ENCODE results near the gene ASZ1.

Gene ASZ1

GRCh38 chr7:117364339-117365080 is 62.8 kb downstream of the ASZ1 start:
- no peak for TF ChIP-seq CTCF (IDR thresholded peaks at IDR 0.05; ENCODE audit: low read depth, low read length)
- no peak for DNase-seq (ENCODE audit: extremely low read depth, low read depth)

GRCh38 chr7:117362294-117362888 is 64.9 kb downstream of the ASZ1 start:
- TF ChIP-seq CTCF (IDR thresholded peaks at IDR 0.05; ENCODE audit: low read depth, low read length) = no peak
- no peak for DNase-seq (ENCODE audit: extremely low read depth, low read depth)

DNA sequence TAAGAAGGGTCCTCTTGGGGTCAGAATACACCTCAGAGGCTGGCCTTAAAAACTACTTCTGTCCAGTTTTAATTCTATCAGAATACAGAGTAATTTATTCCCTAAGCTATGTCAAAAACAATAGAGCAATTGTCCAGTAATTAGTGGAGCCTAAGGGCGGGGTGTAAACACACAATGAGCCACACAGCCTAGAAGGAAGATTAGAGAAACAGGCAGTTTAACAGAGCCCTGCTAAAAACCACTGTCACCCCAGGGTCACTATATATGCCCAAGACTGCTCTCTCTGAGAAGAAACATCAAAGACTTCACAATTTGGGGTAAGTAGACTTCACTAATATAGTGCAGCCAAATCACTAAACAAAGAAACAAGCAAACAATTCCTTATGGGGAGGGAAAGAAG is 77.3 kb downstream of the ASZ1 start:
- TF ChIP-seq CTCF (IDR thresholded peaks at IDR 0.05; ENCODE audit: low read depth, low read length) = no peak
- DNase-seq (ENCODE audit: extremely low read depth, low read depth) = no peak

DNA sequence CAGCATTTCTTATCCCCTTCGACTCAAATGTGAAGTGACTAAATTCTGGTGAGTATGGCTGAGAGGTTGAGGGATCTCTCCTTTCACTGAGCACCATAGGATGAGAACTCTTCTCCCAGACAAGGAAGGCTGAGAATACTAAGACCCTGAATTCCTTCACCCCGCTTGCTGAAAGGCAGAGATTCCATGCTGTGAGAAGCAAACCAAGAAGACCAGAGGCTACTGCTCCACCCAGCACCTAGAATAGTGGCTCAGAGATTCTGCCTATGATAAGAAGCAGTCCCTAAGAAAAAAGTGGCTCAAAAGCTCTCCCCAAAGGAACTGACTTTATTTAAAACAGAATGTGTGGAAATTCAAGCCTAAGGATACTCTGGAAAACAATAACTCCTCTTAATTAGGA is 77.7 kb downstream of the ASZ1 start:
- TF ChIP-seq CTCF (IDR thresholded peaks at IDR 0.05; ENCODE audit: low read depth, low read length) = no peak

DNA sequence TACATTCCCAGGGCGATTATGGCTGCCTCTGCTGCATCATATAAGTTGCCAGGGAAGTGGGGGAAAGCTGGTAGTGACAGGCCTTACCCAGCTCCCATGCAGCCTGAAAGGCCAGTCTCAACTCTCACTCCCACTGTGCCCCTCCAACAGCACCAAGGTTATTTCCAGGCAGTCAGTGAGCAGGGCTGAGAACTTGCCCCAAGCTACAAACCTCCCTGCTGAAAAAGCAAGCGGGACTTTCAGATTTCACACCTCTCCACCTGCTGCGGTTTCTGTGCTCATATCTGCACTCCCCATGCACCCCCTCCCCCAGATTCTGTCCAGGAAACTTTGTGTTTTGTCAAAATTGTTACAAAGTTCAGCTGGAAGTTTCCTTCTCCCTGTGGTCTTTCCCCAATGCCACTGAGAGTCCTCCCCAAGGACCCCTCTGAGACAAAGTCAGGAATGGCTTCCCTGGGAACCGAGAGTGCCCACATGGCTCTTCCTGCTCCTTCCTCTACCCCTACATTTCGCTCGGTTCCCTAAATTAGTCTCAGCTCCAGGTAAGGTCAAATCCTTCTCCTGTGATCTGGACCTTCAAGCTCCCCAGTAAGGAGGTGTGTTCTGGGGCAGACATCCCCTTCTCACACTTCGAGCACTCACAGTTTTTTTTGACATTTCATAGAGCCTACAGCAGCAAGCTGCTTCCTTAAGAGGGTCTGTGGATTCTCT is 79.2 kb downstream of the ASZ1 start:
- DNase-seq (ENCODE audit: extremely low read depth, low read depth) = no peak
- TF ChIP-seq CTCF (IDR thresholded peaks at IDR 0.05; ENCODE audit: low read depth, low read length) = no peak

More for the DNA sequence above, 77.7 kb downstream of the ASZ1 start:
- no peak for DNase-seq (ENCODE audit: extremely low read depth, low read depth)

GRCh38 chr7:117347480-117347879 is 79.8 kb downstream of the ASZ1 start:
- no peak for DNase-seq (ENCODE audit: extremely low read depth, low read depth)
- TF ChIP-seq CTCF (IDR thresholded peaks at IDR 0.05; ENCODE audit: low read depth, low read length) = no peak

DNA sequence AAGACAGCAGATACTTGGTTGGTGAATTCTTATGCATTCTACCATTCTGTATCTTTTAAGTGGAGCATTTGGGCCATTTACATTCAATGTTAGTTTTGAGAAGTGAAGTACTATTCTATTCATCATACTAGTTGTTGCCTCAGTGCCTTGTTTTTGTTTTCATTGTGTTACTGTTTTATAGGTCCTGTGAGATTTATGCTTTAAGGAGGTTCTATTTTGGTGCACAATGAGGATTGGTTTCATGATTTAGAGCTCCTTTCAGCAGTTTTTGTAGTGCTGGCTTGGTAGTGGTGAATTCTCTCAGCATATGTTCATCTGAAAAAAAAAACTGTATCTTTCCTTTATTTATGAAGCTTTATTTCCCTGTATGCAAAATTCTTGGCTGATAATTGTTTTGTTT is 81.1 kb downstream of the ASZ1 start:
- no peak for TF ChIP-seq CTCF (IDR thresholded peaks at IDR 0.05; ENCODE audit: low read depth, low read length)
- no peak for DNase-seq (ENCODE audit: extremely low read depth, low read depth)
